ENCODE measurements around the gene VPS26B.
"Not testable (repeated sequence)": the region's sequence is repeated elsewhere in the genome, so short reads cannot be mapped to it uniquely, and the experiment has no call there.

Gene VPS26B

GRCh38 chr11:134282121-134283045 is 57.9 kb downstream of the VPS26B start:
- no peak for DNase-seq (ENCODE audit: low spot score)

- no peak for DNase-seq (ENCODE audit: low spot score)
Measured at GRCh38 chr11:134283461-134284230, 59.2 kb downstream of the VPS26B start.

GRCh38 chr11:134284349-134284748 is 59.9 kb downstream of the VPS26B start:
- not testable (repeated sequence) for DNase-seq (ENCODE audit: low spot score)

GRCh38 chr11:134287561-134287960 is 63.1 kb downstream of the VPS26B start:
- no peak for DNase-seq (ENCODE audit: low spot score)

- DNase-seq (ENCODE audit: low spot score) = no peak
Measured at GRCh38 chr11:134288486-134288885, 64.0 kb downstream of the VPS26B start.

GRCh38 chr11:134289167-134289566 is 64.7 kb downstream of the VPS26B start:
- no peak for DNase-seq (ENCODE audit: low spot score)

- DNase-seq (ENCODE audit: low spot score) = no peak
Measured at GRCh38 chr11:134289789-134290188, 65.3 kb downstream of the VPS26B start.

- DNase-seq (ENCODE audit: low spot score) = no peak
Measured at GRCh38 chr11:134290646-134291045, 66.2 kb downstream of the VPS26B start.

- DNase-seq (ENCODE audit: low spot score) = no peak
Measured at GRCh38 chr11:134291196-134291595, 66.7 kb downstream of the VPS26B start.

GRCh38 chr11:134292661-134293060 is 68.2 kb downstream of the VPS26B start:
- no peak for DNase-seq (ENCODE audit: low spot score)

GRCh38 chr11:134293119-134294113 is 68.9 kb downstream of the VPS26B start:
- DNase-seq (ENCODE audit: low spot score) = no peak

GRCh38 chr11:134294664-134295063 is 70.2 kb downstream of the VPS26B start:
- no peak for DNase-seq (ENCODE audit: low spot score)

All from putamen (tissue), 1 donor.